ENCODE measurements around the gene COPS3. TPM values are rescaled to one million over a fixed set of nuclear protein-coding genes. Genes with fewer than 3 reads are reported as not detected.
"Not testable (repeated sequence)": the region's sequence is repeated elsewhere in the genome, so short reads cannot be mapped to it uniquely, and the experiment has no call there.

COPS3 gene
- total RNA-seq, 1 donor from 2014 or later: 113 TPM

- intact Hi-C loops (cut with micrococcal nuclease): loop anchor here (1.0 to 10.0 kb wide), 3 partner anchors 66 to 316 kb away; partner anchors contain the start of gene FLCN
Observed at GRCh38 chr17:17303010-17303846, 22.2 kb upstream of the COPS3 start, which contains the start of gene NT5M. Gene NT5M, plus strand, starts transcription at chr17:17303373. Its CDS starts 178 bp downstream, at chr17:17303551.

DNA sequence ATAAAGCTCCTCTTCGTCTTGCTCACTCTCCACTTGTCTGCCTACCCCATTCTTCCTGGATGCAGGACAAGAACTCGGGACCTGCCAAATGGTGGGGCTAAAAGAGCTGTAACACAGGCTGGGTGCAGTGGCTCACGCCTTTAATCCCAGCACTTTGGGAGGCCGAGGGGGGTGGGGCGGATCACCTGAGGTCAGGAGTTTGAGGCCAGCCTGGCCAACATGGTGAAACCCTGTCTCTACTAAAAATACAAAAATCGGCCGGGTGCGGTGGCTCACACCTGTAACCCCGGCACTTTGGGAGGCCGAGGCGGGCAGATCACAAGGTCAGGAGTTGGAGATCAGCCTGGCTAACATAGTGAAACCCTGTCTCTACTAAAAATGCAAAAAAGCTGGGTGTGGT, 20.6 kb upstream of the COPS3 start:
- intact Hi-C loops (cut with micrococcal nuclease): loop anchor here (5.0 to 10.0 kb wide), 2 partner anchors 127 to 314 kb away; no protein-coding TSS in a partner anchor

GRCh38 chr17:17300624-17301568, 19.9 kb upstream of the COPS3 start:
- intact Hi-C loops (cut with micrococcal nuclease): loop anchor here (5.0 to 10.0 kb wide), 2 partner anchors 126 to 314 kb away; no protein-coding TSS in a partner anchor

DNA sequence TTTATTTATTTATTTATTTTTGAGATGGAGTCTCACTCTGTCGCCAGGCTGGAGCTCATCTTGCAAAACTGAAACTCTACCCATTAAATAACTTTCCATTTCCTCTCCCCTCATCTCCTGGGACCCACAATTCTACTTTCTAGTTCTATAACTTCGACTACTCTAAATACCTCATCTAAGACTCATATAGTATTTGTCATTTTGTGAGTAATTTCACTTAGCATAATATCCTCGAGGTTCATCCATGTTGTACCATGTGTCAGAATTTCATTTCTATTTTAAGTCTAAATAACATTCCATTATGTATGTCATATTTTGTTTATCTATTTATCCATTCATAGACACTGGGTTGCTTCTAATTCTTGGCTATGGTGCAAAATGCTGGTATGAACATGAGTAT, 17.1 kb upstream of the COPS3 start:
- intact Hi-C loops (cut with micrococcal nuclease): no loop called here

DNA sequence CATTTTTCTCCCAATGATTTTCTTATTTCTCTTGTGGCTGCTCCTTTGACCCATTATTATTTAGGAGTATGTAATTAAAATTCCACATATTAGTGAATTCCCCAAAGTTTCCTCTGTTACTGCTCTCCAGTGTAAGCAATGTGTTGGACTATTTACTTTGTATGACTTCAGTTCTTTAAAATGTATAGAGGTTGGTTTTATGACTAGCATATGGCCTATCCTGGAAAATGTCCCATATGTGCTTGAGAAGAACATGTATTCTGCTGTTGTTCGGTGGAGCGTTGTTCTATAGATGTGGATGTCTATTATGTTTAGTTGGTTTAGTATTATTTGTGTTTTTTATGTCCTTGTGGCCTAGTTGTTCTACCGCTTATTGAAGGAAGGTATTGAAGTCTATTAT, 16.2 kb upstream of the COPS3 start:
- intact Hi-C loops (cut with micrococcal nuclease): no loop called here

GRCh38 chr17:17295141-17295540, 14.1 kb upstream of the COPS3 start:
- intact Hi-C loops (cut with micrococcal nuclease): no loop called here

- intact Hi-C loops (cut with micrococcal nuclease): no loop called here
Observed at GRCh38 chr17:17289701-17290100, 8.7 kb upstream of the COPS3 start.

- intact Hi-C loops (cut with micrococcal nuclease): no loop called here
Observed at GRCh38 chr17:17289086-17289485, 8.0 kb upstream of the COPS3 start.

GRCh38 chr17:17285951-17286350, 4.9 kb upstream of the COPS3 start:
- intact Hi-C loops (cut with micrococcal nuclease): no loop called here

DNA sequence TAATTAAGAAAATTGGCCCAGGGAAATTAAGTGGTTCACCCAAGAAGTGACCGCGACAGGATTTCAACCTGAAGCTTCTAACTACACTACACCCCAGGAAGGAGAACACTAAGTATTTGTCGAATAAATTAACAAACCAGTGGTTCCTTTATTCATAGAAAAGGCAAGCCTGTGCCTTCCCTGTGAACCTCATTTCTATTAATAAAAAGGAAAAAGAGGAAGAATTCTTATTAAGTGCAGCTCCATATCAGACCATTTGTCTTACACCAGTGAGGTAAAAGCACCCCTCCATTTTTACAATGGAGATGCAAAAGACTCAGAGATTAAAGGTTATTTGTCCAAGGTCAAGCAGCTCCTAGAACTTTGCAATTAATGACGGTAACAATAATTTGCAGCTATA, 1.7 kb downstream of the COPS3 start:
- intact Hi-C loops (cut with micrococcal nuclease): no loop called here

DNA sequence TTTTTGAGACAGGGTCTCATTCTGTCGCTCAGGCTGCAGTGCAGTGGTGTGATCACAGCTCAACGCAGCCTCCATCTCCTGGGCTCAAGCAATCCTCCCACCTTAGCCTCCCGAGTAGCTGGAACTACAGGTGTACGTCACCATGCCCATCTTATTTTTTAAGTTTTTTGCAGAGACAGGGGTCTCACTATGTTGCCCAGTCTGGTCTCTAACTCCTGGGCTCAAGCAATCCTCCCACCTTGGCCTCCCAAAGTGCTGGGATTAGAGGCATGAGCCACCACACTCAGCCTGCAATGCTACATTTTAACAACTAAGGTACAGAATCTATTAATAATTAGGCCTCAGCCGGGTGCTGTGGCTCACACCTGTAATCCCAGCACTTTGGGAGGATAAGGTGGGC, 3.6 kb downstream of the COPS3 start:
- intact Hi-C loops (cut with micrococcal nuclease): not testable (repeated sequence)

GRCh38 chr17:17275971-17276370, 5.1 kb downstream of the COPS3 start:
- intact Hi-C loops (cut with micrococcal nuclease): no loop called here

GRCh38 chr17:17269926-17270773, 10.9 kb downstream of the COPS3 start:
- intact Hi-C loops (cut with micrococcal nuclease): no loop called here

DNA sequence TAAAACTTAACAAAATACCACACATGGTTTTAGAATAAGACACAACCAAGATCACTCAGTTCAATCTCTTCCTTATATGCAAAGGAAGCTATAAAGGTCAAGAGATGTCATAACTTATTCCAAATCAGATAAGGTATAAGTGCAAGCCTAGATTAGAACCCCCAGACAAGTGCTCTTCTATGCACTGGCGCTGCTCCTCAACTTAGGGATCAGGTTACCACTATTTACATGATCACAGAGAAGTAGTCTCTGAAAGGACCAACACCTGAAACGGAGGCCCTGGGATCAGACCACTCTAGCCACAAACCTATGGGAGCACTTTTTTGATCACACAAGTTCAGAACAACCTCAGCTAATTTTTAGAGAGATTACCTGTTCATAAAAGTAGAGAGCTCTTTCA, 16.6 kb downstream of the COPS3 start:
- intact Hi-C loops (cut with micrococcal nuclease): no loop called here

DNA sequence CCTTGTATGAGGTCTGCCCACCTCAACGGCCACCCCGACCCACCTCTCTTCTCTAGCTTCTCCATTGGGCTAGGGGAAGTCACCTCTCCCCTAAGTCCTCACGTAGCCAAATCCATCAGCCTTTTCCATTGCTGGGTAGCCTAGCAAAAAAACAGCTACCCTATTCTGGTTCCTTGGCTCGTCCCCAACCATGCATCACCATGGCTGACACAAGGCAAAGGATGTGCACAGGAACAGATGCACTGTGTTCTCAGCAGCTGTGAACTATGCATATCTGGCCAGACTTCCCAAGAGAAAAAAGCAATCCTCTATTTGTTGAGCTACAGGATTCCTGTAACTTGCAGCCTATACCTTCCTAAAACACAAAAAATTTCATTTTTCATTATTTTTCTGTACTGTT, 22.0 kb downstream of the COPS3 start:
- intact Hi-C loops (cut with micrococcal nuclease): no loop called here

DNA sequence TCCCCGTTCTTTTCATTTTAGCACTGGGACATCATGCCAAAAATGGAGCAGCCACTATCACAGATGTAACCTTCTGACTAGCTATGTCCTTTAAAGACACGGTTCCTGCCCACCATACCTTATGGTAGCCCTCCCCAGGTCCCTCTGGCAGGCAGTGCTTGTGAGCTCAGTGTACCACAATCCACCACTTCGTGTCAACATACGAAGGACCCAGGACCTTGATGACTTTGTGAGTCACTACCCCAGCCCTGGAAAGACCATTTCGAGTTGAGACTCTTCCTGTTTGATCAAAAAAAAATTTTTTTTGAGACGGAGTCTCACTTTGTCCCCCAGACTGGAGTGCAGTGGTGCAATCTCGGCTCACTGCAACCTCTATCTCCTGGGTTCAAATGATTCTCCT, 23.0 kb downstream of the COPS3 start:
- intact Hi-C loops (cut with micrococcal nuclease): no loop called here

DNA sequence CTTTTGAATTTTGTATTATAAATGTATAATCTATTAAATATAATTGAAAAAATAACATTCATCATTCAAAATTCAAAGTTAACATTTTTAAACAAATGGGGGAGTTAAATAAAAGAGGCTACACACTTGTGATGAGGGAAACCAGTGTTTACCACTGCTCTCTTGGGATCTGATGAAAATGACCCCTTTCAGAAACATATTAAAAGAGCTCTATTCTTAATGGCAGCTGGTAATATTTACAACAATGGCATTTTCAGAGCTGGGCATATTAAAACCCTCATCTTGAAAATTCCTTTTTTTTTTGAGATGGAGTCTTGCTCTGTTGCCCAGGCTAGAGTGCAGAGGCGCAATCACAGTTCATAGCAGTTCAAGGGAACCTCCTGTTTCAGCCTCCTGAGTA, 24.7 kb downstream of the COPS3 start:
- intact Hi-C loops (cut with micrococcal nuclease): no loop called here

- intact Hi-C loops (cut with micrococcal nuclease): not testable (repeated sequence)
Observed at GRCh38 chr17:17255689-17256088, 25.4 kb downstream of the COPS3 start.

DNA sequence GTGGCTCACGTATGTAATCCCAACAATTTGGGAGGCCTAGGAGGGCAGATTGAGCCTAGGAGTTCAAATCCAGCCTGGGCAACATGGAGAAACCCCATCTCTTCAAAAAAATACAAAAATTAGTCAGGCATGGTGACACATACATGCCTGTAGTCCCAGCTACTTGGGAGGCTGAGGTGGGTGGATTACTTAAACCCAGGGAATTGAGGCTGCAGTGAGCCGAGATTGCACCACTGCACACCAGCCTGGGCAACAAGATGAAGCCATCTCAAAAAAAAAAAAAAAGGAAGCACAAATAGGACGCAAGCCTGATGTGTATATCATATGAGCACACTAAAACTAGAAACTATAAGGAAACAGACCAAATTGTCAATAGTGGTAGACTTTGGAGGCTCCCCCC, 27.0 kb downstream of the COPS3 start:
- intact Hi-C loops (cut with micrococcal nuclease): no loop called here

DNA sequence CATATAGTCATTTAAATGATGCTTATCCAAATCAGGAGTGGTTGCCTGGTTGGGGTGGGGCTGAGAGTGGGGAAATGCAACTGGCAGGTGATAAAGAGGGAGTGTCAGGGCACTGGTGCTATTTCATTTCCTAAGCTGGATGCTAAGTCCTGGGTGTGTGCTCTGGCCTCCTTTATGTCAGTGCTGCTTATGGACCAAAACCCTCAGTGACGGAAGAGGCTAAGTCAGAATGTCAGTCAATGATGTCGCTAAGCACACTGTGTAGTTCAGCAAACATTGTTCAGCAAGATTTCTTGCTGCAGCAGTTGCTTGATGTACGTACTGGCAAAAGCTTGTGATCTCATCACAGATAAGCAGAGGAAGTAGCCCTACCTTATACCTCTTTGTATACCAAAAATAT, 27.6 kb downstream of the COPS3 start:
- intact Hi-C loops (cut with micrococcal nuclease): no loop called here

DNA sequence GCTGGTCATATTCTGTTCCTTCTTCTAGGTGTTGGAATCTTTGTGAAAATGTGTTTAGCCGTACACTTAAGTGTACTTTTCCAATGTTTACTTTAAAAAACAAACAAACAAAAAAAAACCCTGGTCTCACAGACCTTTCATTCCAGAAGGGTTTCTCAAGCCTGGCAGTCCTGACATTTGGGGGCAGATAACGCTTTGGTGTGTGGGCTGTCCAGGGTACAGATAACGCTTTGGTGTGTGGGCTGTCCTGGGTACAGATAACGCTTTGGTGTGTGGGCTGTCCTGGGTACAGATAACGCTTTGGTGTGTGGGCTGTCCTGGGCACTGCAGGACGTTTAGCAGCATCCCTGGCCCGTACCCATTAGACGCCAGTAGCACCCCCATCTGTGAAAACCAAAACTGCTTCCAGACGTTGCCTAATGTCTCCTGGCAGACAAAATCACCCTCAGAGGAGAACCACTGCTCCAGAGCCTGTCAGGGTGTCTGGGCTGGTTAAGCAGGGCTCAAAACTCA, 28.8 kb downstream of the COPS3 start:
- intact Hi-C loops (cut with micrococcal nuclease): no loop called here

Data from T-helper 2 cell treated with Interferon-gamma antibody and Interleukin-4, amounts not matched to agents 100 ng/mL and 5 ng/mL, for 36 hours (primary cell).